Measurements from ENCODE around the gene ZNG1B.
"Not testable (repeated sequence)": the region's sequence is repeated elsewhere in the genome, so short reads cannot be mapped to it uniquely, and the experiment has no call there.

Gene ZNG1B

DNA sequence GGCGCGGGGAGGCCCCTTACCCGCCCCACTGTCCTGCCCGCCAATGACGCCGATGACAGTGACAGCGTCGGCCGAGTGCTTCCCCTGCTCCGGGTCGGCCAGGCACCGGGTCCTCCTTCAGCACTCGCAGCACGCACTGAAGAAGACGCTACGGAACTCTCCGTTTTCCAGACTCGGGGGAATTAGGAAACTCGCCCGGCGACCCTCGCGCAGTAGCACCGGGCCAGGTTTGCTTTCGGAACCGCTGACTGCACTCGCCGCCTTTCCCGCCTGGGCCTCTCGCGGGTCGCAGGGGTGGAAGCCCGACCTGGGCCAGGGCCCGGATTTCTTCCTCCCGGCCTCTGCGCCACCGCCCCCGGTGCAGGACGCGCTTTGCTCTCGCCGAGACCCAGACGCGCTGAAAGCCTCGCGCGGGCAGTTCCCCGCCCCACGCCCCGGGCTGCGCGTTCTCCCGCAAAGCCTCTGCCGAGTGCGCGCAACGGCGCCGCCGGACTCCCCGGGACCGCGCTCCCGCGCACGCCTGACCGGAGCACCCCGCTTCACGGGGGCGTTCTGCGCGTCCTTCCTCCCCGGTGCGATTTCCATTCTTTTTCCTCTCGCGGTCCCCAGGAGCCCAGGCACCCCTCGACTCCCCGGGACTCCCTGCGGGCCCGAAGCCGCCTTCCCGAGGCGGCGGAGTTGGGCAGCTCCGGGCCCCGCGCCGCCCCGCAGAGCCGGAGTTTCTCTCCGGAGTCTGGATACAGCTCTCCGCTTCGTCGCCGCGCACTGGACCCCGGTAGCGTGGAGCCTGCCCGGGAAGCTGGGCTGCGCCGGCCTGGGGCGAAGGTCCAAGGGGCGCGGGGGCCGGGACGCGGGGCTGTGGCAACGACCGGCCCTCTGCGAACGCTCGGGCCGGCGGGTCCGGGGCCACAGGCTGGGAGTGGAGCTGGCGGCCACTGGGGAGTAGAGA lies 65.9 kb downstream of the ZNG1B start:
- DNase-seq (ENCODE audit: low read depth), result not testable (repeated sequence)

DNA sequence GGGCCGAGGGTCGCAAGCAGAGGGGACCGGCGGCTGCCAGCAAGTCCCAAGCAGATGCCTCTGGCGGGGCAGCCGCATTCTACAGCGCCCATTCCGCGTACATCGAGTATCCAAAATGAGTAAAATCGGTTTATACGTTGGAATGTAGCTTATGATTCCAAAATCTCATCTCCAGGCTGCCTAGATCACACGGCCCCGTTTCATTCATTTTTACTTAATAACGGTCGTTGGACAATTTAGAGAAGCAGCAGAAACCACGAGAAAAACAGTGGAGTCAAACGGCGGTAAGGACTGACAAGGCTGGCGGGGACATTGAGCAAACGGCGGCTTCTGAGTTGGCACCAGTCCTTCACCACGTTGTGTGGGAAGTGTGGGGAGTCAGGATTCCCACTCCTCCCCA lies 66.6 kb downstream of the ZNG1B start:
- DNase-seq (ENCODE audit: low read depth), result not testable (repeated sequence)

GRCh38 chr2:113507394-113508140 lies 70.1 kb downstream of the ZNG1B start:
- not testable (repeated sequence) for DNase-seq (ENCODE audit: low read depth)

DNA sequence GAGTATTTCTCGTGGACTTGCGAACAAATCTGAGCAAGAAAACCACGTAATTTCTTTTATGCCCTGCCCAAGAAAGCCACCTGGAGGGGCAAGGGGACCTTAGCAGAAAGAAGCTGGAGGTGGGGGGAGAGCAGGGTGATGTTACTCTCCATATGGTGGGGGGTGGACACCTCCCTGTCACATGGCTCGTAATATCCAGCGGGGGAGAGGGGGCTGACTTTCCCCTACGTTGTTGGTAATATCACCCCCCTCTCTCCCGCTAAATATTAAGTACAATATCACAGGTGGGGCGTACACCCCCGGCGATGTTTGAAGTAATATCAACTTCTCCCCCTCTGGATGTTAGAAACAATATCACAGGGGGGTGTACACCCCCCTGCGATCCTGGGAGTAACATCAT lies 70.7 kb downstream of the ZNG1B start:
- DNase-seq (ENCODE audit: low read depth), result not testable (repeated sequence)

GRCh38 chr2:113510913-113511312 lies 73.4 kb downstream of the ZNG1B start:
- DNase-seq (ENCODE audit: low read depth), result not testable (repeated sequence)

DNA sequence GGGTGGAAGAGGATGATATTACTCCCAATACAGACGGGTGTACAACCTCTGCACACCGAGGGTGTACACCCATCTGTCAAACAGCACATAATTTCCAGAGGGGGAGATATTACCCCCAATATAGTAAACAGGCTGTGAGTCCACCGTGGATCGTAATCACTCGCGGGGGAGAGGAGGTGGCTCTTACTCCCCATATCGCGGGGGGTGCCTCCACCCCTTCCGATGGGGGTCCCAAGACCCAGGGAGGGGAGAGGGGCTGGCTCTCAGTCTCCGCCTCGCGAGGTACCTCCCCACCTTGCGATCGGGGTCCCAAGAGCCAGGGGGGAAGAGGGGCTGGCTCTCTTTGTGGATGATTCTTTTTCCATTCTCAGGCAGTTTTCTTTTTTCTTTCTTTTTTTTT lies 74.4 kb downstream of the ZNG1B start:
- not testable (repeated sequence) for DNase-seq (ENCODE audit: low read depth)

GRCh38 chr2:113515457-113515856 lies 78.0 kb downstream of the ZNG1B start:
- not testable (repeated sequence) for DNase-seq (ENCODE audit: low read depth)

- DNase-seq (ENCODE audit: low read depth), result not testable (repeated sequence)
Measured at GRCh38 chr2:113515995-113516394, 78.5 kb downstream of the ZNG1B start.

DNA sequence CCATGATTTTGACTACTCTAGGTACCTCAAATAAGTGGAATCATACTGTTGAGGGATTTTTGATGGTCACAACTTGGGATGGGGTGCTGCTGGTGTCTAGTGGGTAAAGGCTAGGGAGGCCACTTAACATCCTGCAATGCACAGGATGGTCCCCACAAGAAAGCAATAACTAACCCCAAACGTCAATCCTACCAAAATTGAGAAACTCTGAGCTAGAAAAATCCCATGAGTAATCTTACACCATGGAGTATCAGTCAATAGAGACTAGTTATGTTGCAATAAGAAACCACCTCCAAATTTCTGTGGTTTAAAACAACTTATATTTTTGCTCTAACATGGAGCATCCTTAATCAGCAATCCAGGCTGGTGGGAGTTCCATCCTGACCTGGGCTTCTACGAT lies 79.5 kb downstream of the ZNG1B start:
- not testable (repeated sequence) for DNase-seq (ENCODE audit: low read depth)

DNA sequence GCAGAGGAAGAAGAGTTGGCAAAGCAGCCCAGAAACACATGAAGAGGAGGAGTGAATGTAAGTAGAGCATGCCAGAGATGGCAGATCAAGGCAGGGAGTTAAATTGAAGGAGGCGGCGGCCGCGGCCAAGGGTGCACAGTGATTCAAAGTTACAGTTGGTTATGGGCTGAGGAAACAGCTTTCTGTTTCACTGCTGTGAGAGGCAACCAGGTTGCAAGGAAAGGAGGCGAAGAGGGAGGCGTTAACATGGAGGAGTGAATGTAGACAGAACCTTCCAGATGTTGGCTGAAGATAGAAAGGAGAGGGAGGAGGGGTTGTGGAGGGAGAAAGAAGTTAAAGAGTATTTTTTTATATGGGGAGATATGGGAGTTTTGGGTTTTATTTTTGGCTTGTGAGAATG lies 83.3 kb downstream of the ZNG1B start:
- not testable (repeated sequence) for DNase-seq (ENCODE audit: low read depth)

DNA sequence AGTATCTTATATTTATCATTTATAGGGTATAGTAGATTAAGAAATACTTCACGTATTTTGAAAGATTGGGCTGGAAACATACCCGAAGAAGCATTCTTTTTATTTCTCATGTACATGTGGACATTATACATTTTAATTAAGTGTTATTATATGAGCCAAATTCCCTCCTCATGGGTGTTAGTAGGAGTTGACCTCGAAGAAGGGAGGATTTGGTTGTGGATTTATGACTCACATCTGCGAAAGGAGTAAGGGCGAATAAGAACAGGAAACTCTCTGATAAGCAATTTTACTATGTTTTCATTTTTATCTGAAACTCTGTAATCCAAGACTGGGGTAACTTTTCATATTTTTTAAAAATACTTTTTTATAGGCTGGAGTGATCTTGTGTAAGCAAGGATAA lies 84.0 kb downstream of the ZNG1B start:
- not testable (repeated sequence) for DNase-seq (ENCODE audit: low read depth)

GRCh38 chr2:113524986-113525385 lies 87.5 kb downstream of the ZNG1B start:
- DNase-seq (ENCODE audit: low read depth), result not testable (repeated sequence)

- not testable (repeated sequence) for DNase-seq (ENCODE audit: low read depth)
Measured at GRCh38 chr2:113527350-113528045, 90.0 kb downstream of the ZNG1B start.

- DNase-seq (ENCODE audit: low read depth), result not testable (repeated sequence)
Measured at GRCh38 chr2:113528126-113528525, 90.6 kb downstream of the ZNG1B start.

DNA sequence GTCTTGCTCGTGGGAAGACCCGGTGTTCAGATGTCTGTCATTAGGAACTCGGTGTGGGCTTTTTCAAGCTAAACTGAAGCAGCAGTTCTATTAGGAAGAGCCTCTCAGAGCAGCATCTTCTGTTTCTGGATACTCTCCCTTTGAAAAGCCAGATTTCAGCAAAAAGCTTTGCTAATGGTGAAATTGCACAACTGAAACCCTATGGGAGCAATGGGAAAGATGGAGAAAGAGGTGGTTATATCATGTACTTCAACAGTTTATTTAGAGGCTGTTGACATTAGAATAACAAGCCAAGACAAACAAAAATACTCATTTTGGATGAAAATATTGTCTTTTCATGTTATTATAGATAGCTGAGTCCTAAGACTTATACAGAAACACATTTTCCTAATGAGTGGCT lies 91.4 kb downstream of the ZNG1B start:
- DNase-seq (ENCODE audit: low read depth), result not testable (repeated sequence)

GRCh38 chr2:113532991-113533390 lies 95.5 kb downstream of the ZNG1B start:
- DNase-seq (ENCODE audit: low read depth), result not testable (repeated sequence)

DNA sequence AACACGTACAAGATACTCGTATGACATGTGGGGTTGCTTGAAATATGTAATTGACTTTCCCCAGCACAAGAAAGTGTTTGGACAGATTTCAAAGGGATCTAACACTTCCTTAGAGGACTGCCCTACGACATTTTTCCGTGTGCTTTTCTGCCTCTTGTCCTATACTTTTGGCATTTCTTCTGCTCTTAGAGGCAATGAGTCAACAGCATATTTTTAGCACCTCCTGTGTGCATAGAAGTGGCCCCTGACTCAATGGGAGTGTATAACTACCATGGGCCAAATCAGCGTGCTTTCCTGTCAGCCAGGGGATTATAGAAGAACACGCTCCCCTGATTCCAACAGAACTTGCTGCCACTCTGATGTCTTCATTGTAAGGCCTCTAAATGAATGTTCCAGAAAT lies 99.1 kb downstream of the ZNG1B start:
- not testable (repeated sequence) for DNase-seq (ENCODE audit: low read depth)

- not testable (repeated sequence) for DNase-seq (ENCODE audit: low read depth)
Measured at GRCh38 chr2:113540834-113541203, 103.3 kb downstream of the ZNG1B start.

DNA sequence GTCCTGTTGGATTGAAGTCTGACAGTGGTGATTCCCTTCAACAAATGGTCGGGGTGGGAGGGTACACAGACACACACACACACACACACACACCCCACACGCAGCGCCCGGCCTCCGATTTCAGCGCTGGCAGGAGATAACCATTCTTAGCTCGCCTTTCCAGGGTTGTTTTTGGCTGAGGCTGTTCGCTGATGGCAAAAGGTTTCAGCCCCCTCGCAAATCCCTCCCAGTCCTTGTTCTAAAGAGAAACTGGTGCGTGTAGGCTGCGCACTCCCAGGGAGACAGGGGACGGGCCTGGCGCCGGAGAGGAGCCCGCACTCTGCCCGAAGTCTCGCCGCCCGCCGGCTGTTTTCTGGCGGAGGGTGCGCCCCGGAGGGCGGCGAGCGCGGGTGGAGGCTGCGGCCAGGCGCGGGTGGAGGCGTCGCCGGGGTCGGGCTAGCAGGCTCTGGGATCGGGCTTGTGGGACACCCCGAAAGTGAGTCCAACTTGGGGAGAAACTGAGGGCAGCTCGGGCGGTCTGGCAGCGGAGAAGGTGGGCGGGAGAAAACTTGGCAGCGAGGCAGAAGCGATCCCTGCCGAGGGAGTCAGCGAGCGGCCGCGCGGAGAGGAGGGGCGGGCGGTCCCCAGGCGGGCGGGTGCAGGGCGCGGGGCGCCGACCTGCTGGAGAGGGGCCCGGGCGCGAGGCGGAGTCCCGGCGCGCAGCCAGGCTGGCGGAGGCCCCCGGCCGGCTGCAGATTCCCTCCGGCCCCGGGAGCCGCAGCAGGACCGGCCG lies 103.9 kb downstream of the ZNG1B start:
- DNase-seq (ENCODE audit: low read depth), result not testable (repeated sequence)

DNA sequence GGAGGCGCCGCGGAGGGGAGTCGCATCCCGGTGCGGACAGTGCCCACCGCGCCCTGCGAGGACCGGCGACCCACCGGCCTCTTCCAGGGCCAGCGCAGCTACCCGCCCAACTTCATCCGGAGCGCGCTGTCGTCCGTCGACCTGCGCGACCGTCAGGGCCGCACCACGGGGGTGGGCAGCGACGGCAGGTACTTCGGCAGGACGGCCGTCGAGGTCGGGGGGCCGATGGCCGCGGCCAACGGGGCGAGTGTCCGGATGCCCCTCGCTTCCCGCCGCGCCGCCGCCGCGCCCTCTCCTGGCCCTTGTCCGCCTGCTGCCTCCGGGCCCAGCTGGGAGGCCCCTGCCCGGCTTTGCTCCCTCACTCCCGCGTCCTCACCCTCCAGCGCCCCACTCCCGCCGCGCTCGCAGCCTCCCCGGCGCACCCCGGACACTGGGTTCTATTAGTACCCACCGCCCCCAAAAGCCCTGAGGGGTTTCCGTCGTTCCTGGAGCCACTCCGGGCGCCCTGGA lies 104.5 kb downstream of the ZNG1B start:
- not testable (repeated sequence) for DNase-seq (ENCODE audit: low read depth)

DNA sequence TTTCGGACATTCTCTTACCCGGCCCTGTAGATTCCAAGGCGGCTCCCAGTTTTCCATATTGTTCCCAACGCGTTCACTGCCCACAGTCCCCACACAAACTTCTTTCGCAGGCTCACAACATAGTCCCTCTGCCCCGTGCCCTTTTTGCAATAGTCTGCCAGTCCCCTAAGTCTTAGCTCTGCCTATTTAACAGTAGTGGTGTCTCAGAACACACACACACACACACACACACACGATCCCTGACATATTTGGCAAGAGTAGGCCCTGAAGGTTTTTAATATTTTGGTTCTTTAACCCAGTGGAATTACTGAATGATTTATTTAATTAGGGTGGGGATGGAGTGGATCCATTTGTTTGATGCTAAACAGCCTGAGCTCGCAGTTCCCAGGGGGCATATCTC lies 105.0 kb downstream of the ZNG1B start:
- not testable (repeated sequence) for DNase-seq (ENCODE audit: low read depth)
